CD14-positive monocyte (primary cell): ENCODE data around the gene PLXNA4. TPM values are rescaled to one million over a fixed set of nuclear protein-coding genes. Genes with fewer than 3 reads are reported as not detected.
A peak's percentile ranks its signal among the peaks of the same experiment; 100 is the strongest.

Experiments used
- DNase-seq, 3 donors: peaks; one replicate each; pipeline ENCODE4 v3.0.0-alpha.2; 2011 to 2022
- H2AFZ ChIP-seq: 2 replicates; pipeline ENCODE4 v1.6.0; 2012; ENCODE audit warnings: mild to moderate bottlenecking, low read depth, low read length, inconsistent platforms; ENCODE audit not compliant: insufficient read depth, poor library complexity, severe bottlenecking
- H3K27ac ChIP-seq, 2 donors: 1 replicate in 1 of 2; 2 replicates in 1 of 2; pipeline ENCODE4 v1.5.1; 2012 to 2013; ENCODE audit warnings: low read length in 2 of 2, control low read depth in 1 of 2, inconsistent platforms in 1 of 2, low read depth in 1 of 2, mild to moderate bottlenecking in 1 of 2
- H3K27me3 ChIP-seq, 2 donors: one replicate each; pipeline versions ENCODE4 v1.6.0 to v1.6.1; 2011 to 2013; ENCODE audit warnings: low read length in 2 of 2; ENCODE audit not compliant: control insufficient read depth in 2 of 2, insufficient read depth in 2 of 2
- H3K36me3 ChIP-seq, 2 donors: replicated peaks in 1 of 2; 1 replicate in 1 of 2; 2 replicates in 1 of 2; pipeline versions ENCODE4 v1.5.1 to v1.6.1; 2012 to 2013; ENCODE audit warnings: low read length in 2 of 2, control low read depth in 1 of 2, inconsistent platforms in 1 of 2, mild to moderate bottlenecking in 1 of 2; ENCODE audit not compliant: insufficient read depth in 2 of 2, control insufficient read depth in 1 of 2
- H3K4me1 ChIP-seq, 2 donors: 1 replicate in 1 of 2; 2 replicates in 1 of 2; pipeline versions ENCODE4 v1.5.1 to v1.6.1; 2012 to 2013; ENCODE audit warnings: low read length in 2 of 2, control low read depth in 1 of 2, inconsistent platforms in 1 of 2, mild to moderate bottlenecking in 1 of 2, moderate library complexity in 1 of 2; ENCODE audit not compliant: insufficient read depth in 2 of 2, control insufficient read depth in 1 of 2
- H3K4me2 ChIP-seq: replicated peaks from 2 replicates; pipeline ENCODE3; 2012; ENCODE audit warnings: low read length, moderate library complexity, mild to moderate bottlenecking; ENCODE audit not compliant: poor library complexity, severe bottlenecking; ENCODE audit errors: extremely low read depth
- H3K4me3 ChIP-seq, 3 experiments: fragments of 200-600 bp in 1 of 3; sonication (generic) in 1 of 3; replicated peaks in 1 of 3; 1 replicate in 2 of 3; 2 replicates in 1 of 3; pipeline ENCODE4 v1.5.1; 2011 to 2013; ENCODE audit warnings: low read length in 3 of 3, mild to moderate bottlenecking in 3 of 3, control low read depth in 2 of 3, low read depth in 2 of 3, inconsistent platforms in 1 of 3, moderate library complexity in 1 of 3
- H3K79me2 ChIP-seq: 2 replicates; pipeline ENCODE4 v1.6.0; 2012; ENCODE audit warnings: mild to moderate bottlenecking, control low read depth, inconsistent platforms, low read length, moderate library complexity; ENCODE audit not compliant: insufficient read depth
- H3K9ac ChIP-seq: 2 replicates; pipeline ENCODE4 v1.6.0; 2017; ENCODE audit warnings: low read length, mild to moderate bottlenecking; ENCODE audit not compliant: insufficient read depth, poor library complexity, severe bottlenecking
- H3K9me3 ChIP-seq, 2 donors: replicated peaks in 1 of 2; 1 replicate in 1 of 2; 2 replicates in 1 of 2; pipeline versions ENCODE4 v1.5.1 to v1.6.1; 2012 to 2013; ENCODE audit warnings: low read length in 2 of 2, control low read depth in 1 of 2; ENCODE audit not compliant: control insufficient read depth in 1 of 2, insufficient read depth in 1 of 2
- H4K20me1 ChIP-seq: 2 replicates; pipeline ENCODE4 v1.6.0; 2012; ENCODE audit warnings: mild to moderate bottlenecking, low read length, control low read depth, moderate library complexity; ENCODE audit not compliant: insufficient read depth
- H3K27ac Mint-ChIP-seq, 7 donors: one replicate each; pipeline ENCODE4 v1.8.0; 2020; ENCODE audit warnings: mild to moderate bottlenecking in 7 of 7, mixed read lengths in 7 of 7, moderate library complexity in 6 of 7, inconsistent platforms in 2 of 7
- H3K27me3 Mint-ChIP-seq, 3 donors: one replicate each; pipeline ENCODE4 v1.8.0; 2021 to 2022; ENCODE audit warnings: low read depth in 3 of 3, mild to moderate bottlenecking in 3 of 3, mixed read lengths in 3 of 3, moderate library complexity in 3 of 3, inconsistent platforms in 1 of 3
- H3K36me3 Mint-ChIP-seq, 2 donors: one replicate each; pipeline ENCODE4 v1.8.0; 2020; ENCODE audit warnings: mixed read lengths in 2 of 2, inconsistent platforms in 1 of 2, mild to moderate bottlenecking in 1 of 2
- H3K4me1 Mint-ChIP-seq: one replicate; pipeline ENCODE4 v1.8.0; 2020; ENCODE audit warnings: mild to moderate bottlenecking, mixed read lengths
- H3K4me3 Mint-ChIP-seq, 2 donors: one replicate each; pipeline ENCODE4 v1.8.0; 2020; ENCODE audit warnings: mild to moderate bottlenecking in 2 of 2, mixed read lengths in 2 of 2, moderate library complexity in 1 of 2
- H3K9me3 Mint-ChIP-seq, 7 donors: one replicate each; pipeline ENCODE4 v1.8.0; 2020 to 2022; ENCODE audit warnings: mixed read lengths in 7 of 7, mild to moderate bottlenecking in 6 of 7, moderate library complexity in 6 of 7, inconsistent platforms in 2 of 7
- WGBS: methylation state at CpG from one replicate; pipeline ENCODE4 v1.1.5; 2013; ENCODE audit warnings: missing lambda C conversion rate; ENCODE audit not compliant: insufficient coverage; 5-methylcytosine and 5-hydroxymethylcytosine counted together
- intact Hi-C, 2 donors: fragments of 100-400 bp; cut with micrococcal nuclease; formaldehyde crosslinking; loops; one replicate each; pipeline versions ENCODE4 v1.15.0 to v1.15.1; 2023
- polyA plus RNA-seq, 3 donors: library from polyadenylated mRNA; depleted of rRNA in 1 of 3; unstranded in 2 of 3; stranded (reverse) in 1 of 3; fragments of 300-500 nt in 2 of 3; fragments of >200 nt in 1 of 3; fragmentation: Illumina TruSeq in 2 of 3; gene quantifications; 1 replicate in 2 of 3; 2 replicates in 1 of 3; pipeline ENCODE4 v1.2.3, GENCODE V29; 2012 to 2021
- TF ChIP-seq, protein P1 (sequence below): fragments of 200-600 bp; IDR thresholded peaks from one replicate; pipeline ENCODE4 v1.8.0; 2022; ENCODE audit warnings: antibody characterized with exemption, mild to moderate bottlenecking

Gene PLXNA4
- polyA plus RNA-seq, 3 donors: not detected

GRCh38 chr7:132161976-132162375 is 414.3 kb downstream of the PLXNA4 start:
- no peaks in the 10 kb centered on the region for H3K27me3 ChIP-seq
- H3K27ac ChIP-seq: no peak overlapping the region
- no peaks in the 10 kb centered on the region for H4K20me1 ChIP-seq
- H3K4me1 ChIP-seq: no peaks in the 10 kb centered on the region
- H3K79me2 ChIP-seq: no peaks in the 10 kb centered on the region
- WGBS: 76% methylated on average over 8 of the region's 8 CpGs
- peak overlapping the region in 1 of 7 donors; percentile 1 for H3K27ac Mint-ChIP-seq
- H3K4me3 ChIP-seq: no peak overlapping the region
- no peaks in the 10 kb centered on the region for H3K36me3 ChIP-seq
- H3K4me2 ChIP-seq: no peak overlapping the region
- peaks cover 0 to 3% (median 0%) of the 10 kb centered on the region in 7 donors for H3K9me3 Mint-ChIP-seq
- H3K27me3 Mint-ChIP-seq: peaks cover 5 to 10% (median 6%) of the 10 kb centered on the region in 3 donors
- H3K9me3 ChIP-seq: no peaks in the 10 kb centered on the region
- no peak overlapping the region for H3K9ac ChIP-seq
- H2AFZ ChIP-seq: no peak overlapping the region
- no peak for DNase-seq
- no peaks in the 10 kb centered on the region for H3K4me1 Mint-ChIP-seq
- no peak overlapping the region for H3K4me3 Mint-ChIP-seq
- no peaks in the 10 kb centered on the region for H3K36me3 Mint-ChIP-seq
- TF ChIP-seq, protein P1, sequence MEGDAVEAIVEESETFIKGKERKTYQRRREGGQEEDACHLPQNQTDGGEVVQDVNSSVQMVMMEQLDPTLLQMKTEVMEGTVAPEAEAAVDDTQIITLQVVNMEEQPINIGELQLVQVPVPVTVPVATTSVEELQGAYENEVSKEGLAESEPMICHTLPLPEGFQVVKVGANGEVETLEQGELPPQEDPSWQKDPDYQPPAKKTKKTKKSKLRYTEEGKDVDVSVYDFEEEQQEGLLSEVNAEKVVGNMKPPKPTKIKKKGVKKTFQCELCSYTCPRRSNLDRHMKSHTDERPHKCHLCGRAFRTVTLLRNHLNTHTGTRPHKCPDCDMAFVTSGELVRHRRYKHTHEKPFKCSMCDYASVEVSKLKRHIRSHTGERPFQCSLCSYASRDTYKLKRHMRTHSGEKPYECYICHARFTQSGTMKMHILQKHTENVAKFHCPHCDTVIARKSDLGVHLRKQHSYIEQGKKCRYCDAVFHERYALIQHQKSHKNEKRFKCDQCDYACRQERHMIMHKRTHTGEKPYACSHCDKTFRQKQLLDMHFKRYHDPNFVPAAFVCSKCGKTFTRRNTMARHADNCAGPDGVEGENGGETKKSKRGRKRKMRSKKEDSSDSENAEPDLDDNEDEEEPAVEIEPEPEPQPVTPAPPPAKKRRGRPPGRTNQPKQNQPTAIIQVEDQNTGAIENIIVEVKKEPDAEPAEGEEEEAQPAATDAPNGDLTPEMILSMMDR: no peak
- intact Hi-C loops: no loop called here

DNA sequence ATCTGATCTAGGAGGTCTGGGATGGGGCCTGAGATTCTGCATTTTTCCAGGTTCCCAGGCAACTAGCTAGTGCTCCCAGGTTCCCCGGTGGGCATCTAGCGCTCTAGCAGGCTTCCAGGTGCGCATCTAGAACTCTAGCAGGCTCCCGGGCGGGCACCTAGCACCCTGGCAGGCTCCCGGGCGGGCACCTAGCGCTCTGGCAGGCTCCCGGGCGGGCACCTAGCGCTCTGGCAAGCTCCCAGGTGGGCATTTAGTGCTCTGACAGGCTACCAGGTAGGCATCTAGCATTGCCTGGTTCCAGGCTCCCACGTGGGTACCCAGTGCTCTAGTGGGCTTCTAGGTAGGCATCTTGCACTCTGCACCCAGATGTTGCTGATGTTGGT is 414.7 kb downstream of the PLXNA4 start:
- no peak overlapping the region for H3K4me2 ChIP-seq
- no peaks in the 10 kb centered on the region for H4K20me1 ChIP-seq
- no peak for DNase-seq
- TF ChIP-seq, protein P1: no peak
- H3K4me1 Mint-ChIP-seq: no peaks in the 10 kb centered on the region
- peaks cover 0 to 3% (median 0%) of the 10 kb centered on the region in 7 donors for H3K9me3 Mint-ChIP-seq
- no peak overlapping the region for H3K27ac ChIP-seq
- intact Hi-C loops: no loop called here
- no peak overlapping the region for H2AFZ ChIP-seq
- no peaks in the 10 kb centered on the region for H3K36me3 Mint-ChIP-seq
- H3K9ac ChIP-seq: no peak overlapping the region
- H3K9me3 ChIP-seq: no peaks in the 10 kb centered on the region
- no peak overlapping the region for H3K4me3 Mint-ChIP-seq
- no peaks in the 10 kb centered on the region for H3K79me2 ChIP-seq
- H3K4me3 ChIP-seq: no peak overlapping the region
- no peaks in the 10 kb centered on the region for H3K36me3 ChIP-seq
- WGBS: 89% methylated on average over 12 of the region's 12 CpGs
- H3K27ac Mint-ChIP-seq: no peak overlapping the region
- no peaks in the 10 kb centered on the region for H3K27me3 ChIP-seq
- no peaks in the 10 kb centered on the region for H3K4me1 ChIP-seq
- peaks cover 5 to 11% (median 6%) of the 10 kb centered on the region in 3 donors for H3K27me3 Mint-ChIP-seq
